Measurements from ENCODE around the gene IFFO2. TPM values are rescaled to one million over a fixed set of nuclear protein-coding genes. Genes with fewer than 3 reads are reported as not detected.

Gene IFFO2
- total and polyA plus RNA-seq, 10 of the 15 experiments (the other 5 are each of a cell fraction or from before 2014, with no cell fraction given), result 1.2 to 18.4 (median 6.7) TPM

DNA sequence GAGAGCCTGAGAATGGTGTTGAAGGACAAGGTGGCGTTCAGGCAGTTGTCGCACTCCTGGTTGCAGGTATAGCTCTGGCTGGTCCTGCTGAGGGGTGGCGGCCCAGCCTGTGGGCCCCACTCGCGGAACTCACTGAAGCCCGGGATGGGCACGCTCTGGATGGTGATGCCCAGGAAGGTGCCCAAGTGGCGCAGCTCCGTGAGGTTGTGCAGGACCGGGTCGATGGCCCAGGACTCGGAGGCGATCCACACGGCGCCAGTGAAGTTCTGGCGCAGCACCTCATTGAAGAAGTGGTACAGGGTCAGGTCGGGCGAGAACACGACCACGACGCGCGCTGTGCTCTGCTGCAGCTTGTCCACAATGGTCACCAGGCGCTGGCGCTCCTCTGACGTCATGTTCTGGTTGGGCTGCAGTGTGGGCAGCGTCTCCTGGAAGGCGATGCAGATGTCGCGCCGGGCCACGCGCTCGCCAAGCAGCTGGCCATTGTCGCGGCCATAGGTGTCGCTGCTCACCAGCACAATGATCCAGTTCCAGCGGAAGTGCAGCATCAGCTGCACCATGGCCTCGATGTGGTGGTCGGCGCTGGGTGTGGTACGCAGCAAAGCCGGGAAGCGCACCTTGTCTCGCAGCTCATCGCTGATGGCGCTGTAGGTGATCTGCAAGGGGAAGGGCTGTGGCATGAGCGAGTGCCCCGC, 102.0 kb downstream of the IFFO2 start:
- no peak overlapping the region for H3K27ac ChIP-seq (ENCODE audit: control insufficient read depth, insufficient read depth)
- no peak for FAIRE-seq
- no peaks in the 10 kb centered on the region for H3K27me3 ChIP-seq (replicated peaks in 1 of 2; ENCODE audit: control insufficient read depth in 2 of 2, insufficient read depth in 2 of 2, low read length in 1 of 2)
- intact Hi-C loops (cut with micrococcal nuclease; ENCODE audit: unreplicated experiment) (no loop called here), in situ Hi-C loops (cut with MboI) (no loop called here)
- RAD21 ChIA-PET (ENCODE audit: unreplicated experiment), result no interaction called here
- H3K4me1 ChIP-seq (ENCODE audit: control insufficient read depth, insufficient read depth, low read length), result no peaks in the 10 kb centered on the region
- BruUV-seq (replicated peaks), result no TSS peak
- no peaks in the 10 kb centered on the region for H3K9me3 ChIP-seq (replicated peaks; ENCODE audit: control insufficient read depth, insufficient read depth, low read length)
- H3K9ac ChIP-seq (ENCODE audit: control insufficient read depth, insufficient read depth, low read length), result no peak overlapping the region
- TF ChIP-seq RUNX3 (IDR thresholded peaks at IDR 0.05; ENCODE audit: low read length), result no peak
- TF ChIP-seq ZSCAN29 (IDR thresholded peaks at IDR 0.05), result no peak
- TF ChIP-seq STAT3 (IDR thresholded peaks at IDR 0.05; ENCODE audit: low read depth, low read length), result no peak
- no peak for TF ChIP-seq NRF1 (conservative IDR thresholded peaks at IDR 0.05; ENCODE audit: low read depth, low read length)
- no peak for TF ChIP-seq GATAD2B (conservative IDR thresholded peaks at IDR 0.05; ENCODE audit: low read depth)
- no peak for TF ChIP-seq SREBF2 (IDR thresholded peaks at IDR 0.05; ENCODE audit: low read length)
- TF ChIP-seq, protein P1, sequence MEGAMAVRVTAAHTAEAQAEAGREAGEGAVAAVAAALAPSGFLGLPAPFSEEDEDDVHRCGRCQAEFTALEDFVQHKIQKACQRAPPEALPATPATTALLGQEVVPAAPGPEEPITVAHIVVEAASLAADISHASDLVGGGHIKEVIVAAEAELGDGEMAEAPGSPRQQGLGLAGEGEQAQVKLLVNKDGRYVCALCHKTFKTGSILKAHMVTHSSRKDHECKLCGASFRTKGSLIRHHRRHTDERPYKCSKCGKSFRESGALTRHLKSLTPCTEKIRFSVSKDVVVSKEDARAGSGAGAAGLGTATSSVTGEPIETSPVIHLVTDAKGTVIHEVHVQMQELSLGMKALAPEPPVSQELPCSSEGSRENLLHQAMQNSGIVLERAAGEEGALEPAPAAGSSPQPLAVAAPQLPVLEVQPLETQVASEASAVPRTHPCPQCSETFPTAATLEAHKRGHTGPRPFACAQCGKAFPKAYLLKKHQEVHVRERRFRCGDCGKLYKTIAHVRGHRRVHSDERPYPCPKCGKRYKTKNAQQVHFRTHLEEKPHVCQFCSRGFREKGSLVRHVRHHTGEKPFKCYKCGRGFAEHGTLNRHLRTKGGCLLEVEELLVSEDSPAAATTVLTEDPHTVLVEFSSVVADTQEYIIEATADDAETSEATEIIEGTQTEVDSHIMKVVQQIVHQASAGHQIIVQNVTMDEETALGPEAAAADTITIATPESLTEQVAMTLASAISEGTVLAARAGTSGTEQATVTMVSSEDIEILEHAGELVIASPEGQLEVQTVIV (IDR thresholded peaks at IDR 0.05; ENCODE audit: borderline replicate concordance, partially characterized antibody), result no peak
- no peak for TF ChIP-seq PML (IDR thresholded peaks at IDR 0.05; ENCODE audit: low read length)
- TF ChIP-seq YY1 (IDR thresholded peaks at IDR 0.05; ENCODE audit: low read depth, low read length), result no peak
- TF ChIP-seq ZZZ3 (IDR thresholded peaks at IDR 0.05; ENCODE audit: control insufficient read depth, insufficient read length, low read depth), result no peak
- no peak for TF ChIP-seq IRF4 (IDR thresholded peaks at IDR 0.05; ENCODE audit: low read depth, low read length)
- TF ChIP-seq, protein P2, sequence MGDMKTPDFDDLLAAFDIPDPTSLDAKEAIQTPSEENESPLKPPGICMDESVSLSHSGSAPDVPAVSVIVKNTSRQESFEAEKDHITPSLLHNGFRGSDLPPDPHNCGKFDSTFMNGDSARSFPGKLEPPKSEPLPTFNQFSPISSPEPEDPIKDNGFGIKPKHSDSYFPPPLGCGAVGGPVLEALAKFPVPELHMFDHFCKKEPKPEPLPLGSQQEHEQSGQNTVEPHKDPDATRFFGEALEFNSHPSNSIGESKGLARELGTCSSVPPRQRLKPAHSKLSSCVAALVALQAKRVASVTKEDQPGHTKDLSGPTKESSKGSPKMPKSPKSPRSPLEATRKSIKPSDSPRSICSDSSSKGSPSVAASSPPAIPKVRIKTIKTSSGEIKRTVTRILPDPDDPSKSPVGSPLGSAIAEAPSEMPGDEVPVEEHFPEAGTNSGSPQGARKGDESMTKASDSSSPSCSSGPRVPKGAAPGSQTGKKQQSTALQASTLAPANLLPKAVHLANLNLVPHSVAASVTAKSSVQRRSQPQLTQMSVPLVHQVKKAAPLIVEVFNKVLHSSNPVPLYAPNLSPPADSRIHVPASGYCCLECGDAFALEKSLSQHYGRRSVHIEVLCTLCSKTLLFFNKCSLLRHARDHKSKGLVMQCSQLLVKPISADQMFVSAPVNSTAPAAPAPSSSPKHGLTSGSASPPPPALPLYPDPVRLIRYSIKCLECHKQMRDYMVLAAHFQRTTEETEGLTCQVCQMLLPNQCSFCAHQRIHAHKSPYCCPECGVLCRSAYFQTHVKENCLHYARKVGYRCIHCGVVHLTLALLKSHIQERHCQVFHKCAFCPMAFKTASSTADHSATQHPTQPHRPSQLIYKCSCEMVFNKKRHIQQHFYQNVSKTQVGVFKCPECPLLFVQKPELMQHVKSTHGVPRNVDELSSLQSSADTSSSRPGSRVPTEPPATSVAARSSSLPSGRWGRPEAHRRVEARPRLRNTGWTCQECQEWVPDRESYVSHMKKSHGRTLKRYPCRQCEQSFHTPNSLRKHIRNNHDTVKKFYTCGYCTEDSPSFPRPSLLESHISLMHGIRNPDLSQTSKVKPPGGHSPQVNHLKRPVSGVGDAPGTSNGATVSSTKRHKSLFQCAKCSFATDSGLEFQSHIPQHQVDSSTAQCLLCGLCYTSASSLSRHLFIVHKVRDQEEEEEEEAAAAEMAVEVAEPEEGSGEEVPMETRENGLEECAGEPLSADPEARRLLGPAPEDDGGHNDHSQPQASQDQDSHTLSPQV (IDR thresholded peaks at IDR 0.05), result no peak
- no peak for TF ChIP-seq JUND (IDR thresholded peaks at IDR 0.05; ENCODE audit: low read depth, low read length)
- no peak for TF ChIP-seq ETV6 (conservative IDR thresholded peaks at IDR 0.05 in 1 of 2, IDR thresholded peaks at IDR 0.05 in 1 of 2; ENCODE audit: borderline replicate concordance in 1 of 2, low read depth in 1 of 2)
- TF ChIP-seq STAT1 (conservative IDR thresholded peaks at IDR 0.05), result no peak
- TF ChIP-seq ATF7 (IDR thresholded peaks at IDR 0.05; ENCODE audit: low read depth), result no peak
- H3K36me3 ChIP-seq (ENCODE audit: control insufficient read depth in 2 of 2, insufficient read depth in 2 of 2, low read length in 1 of 2), result no peaks in the 10 kb centered on the region
- ATAC-seq, result no peak
- CTCF ChIA-PET, result no interaction called here
- 75% methylated on average over 48 of the region's 49 CpGs for WGBS (ENCODE audit: insufficient coverage, insufficient replicate concordance, low lambda C conversion rate, missing lambda C conversion rate)
- H3K4me2 ChIP-seq (ENCODE audit: control insufficient read depth, insufficient read depth), result no peak overlapping the region
- POLR2A ChIA-PET, result no interaction called here
- no peaks in the 10 kb centered on the region for H3K79me2 ChIP-seq (ENCODE audit: control insufficient read depth, insufficient read depth, low read length)
- H4K20me1 ChIP-seq (ENCODE audit: control insufficient read depth, insufficient read depth), result no peaks in the 10 kb centered on the region
- DNase-seq (ENCODE audit: low read depth, low spot score), result no peak
- SMC1A ChIA-PET (ENCODE audit: uncharacterized antibody, unreplicated experiment), result no interaction called here
- H3K4me3 ChIP-seq, result no peak overlapping the region
- no peak overlapping the region for H2AFZ ChIP-seq (ENCODE audit: control insufficient read depth, low read depth, low read length)

Measured in GM12878 (cell line).